Uterus (tissue), 4 donors: ENCODE data around the gene KRTAP10-8. TPM values are rescaled to one million over a fixed set of nuclear protein-coding genes. Genes with fewer than 3 reads are reported as not detected.

Source experiments
- DNase-seq, 2 donors: peaks; one replicate each; pipeline ENCODE4 v3.0.0-alpha.2; 2019 to 2020
- H3K27ac ChIP-seq, 2 donors: fragments of 200-600 bp; sonication (generic); 1 replicate in 1 of 2; 2 replicates in 1 of 2; pipeline ENCODE4 v1.5.1; 2016 to 2018
- H3K27me3 ChIP-seq, 2 donors: fragments of 200-600 bp; sonication (generic); one replicate each; pipeline ENCODE4 v1.5.1; 2018 to 2019; ENCODE audit warnings: control low read depth in 1 of 2
- H3K36me3 ChIP-seq, 2 donors: fragments of 200-600 bp; sonication (generic); one replicate each; pipeline ENCODE4 v1.5.1; 2019; ENCODE audit warnings: control low read depth in 1 of 2
- H3K4me1 ChIP-seq, 2 donors: fragments of 200-600 bp; sonication (generic); one replicate each; pipeline ENCODE4 v1.5.1; 2018 to 2019; ENCODE audit warnings: control low read depth in 1 of 2
- H3K4me3 ChIP-seq, 2 donors: fragments of 200-600 bp; sonication (generic); 1 replicate in 1 of 2; 2 replicates in 1 of 2; pipeline ENCODE4 v1.5.1; 2018 to 2019; ENCODE audit warnings: mild to moderate bottlenecking in 1 of 2
- H3K9me3 ChIP-seq, 2 donors: fragments of 200-600 bp; sonication (generic); one replicate each; pipeline ENCODE4 v1.5.1; 2019; ENCODE audit warnings: control low read depth in 1 of 2
- POLR2A ChIP-seq, 2 donors: fragments of 450-650 bp; IDR thresholded peaks; one replicate each; pipeline ENCODE4 v1.6.1; 2016; ENCODE audit warnings: antibody characterized with exemption in 2 of 2, mild to moderate bottlenecking in 1 of 2, moderate library complexity in 1 of 2
- intact Hi-C: fragments of 100-400 bp; cut with DNase I; formaldehyde crosslinking; loops from one replicate; pipeline ENCODE4 v1.15.1; 2023; ENCODE audit warnings: low total_unique reads
- total RNA-seq, 4 donors: library from RNA; depleted of rRNA in 3 of 4; stranded (reverse); fragments of >200 nt in 3 of 4; gene quantifications; one replicate each; pipeline versions ENCODE4 v1.1.0 to v1.2.4, GENCODE V29; 2014 to 2023
- TF ChIP-seq, protein P1 (sequence below), 4 experiments: fragments of 200-600 bp in 2 of 4; fragments of 450-650 bp in 2 of 4; sonication (generic) in 2 of 4; IDR thresholded peaks; one replicate each; pipeline ENCODE4 v1.5.1; 2016 to 2019; ENCODE audit warnings: antibody characterized with exemption in 4 of 4, mild to moderate bottlenecking in 2 of 4, moderate library complexity in 1 of 4
- donor health status: DM: yes; HTN: yes; CAD: no.

KRTAP10-8 gene
- total RNA-seq, 4 donors from 2014 or later: not detected

DNA sequence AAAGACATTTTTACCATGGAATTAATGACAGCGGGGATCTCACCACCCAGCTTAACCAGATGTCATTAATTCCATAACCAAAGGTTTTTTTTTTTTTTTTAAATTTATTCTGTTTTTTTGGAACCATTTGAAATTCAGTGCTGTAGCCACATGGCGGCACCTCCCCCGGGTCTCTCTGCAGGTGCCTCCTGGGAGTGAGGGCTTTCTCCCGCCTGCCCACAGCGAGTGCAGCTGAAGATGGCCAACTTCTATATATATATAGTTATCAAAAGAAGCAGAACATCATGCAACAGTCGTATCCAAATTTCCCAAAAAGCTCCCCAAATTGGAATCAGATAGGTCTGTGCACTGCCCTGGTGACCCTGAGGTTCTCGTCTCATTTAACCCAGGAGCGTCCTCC lies 3.6 kb downstream of the KRTAP10-8 start:
- no peaks in the 10 kb centered on the region for H3K4me1 ChIP-seq

DNA sequence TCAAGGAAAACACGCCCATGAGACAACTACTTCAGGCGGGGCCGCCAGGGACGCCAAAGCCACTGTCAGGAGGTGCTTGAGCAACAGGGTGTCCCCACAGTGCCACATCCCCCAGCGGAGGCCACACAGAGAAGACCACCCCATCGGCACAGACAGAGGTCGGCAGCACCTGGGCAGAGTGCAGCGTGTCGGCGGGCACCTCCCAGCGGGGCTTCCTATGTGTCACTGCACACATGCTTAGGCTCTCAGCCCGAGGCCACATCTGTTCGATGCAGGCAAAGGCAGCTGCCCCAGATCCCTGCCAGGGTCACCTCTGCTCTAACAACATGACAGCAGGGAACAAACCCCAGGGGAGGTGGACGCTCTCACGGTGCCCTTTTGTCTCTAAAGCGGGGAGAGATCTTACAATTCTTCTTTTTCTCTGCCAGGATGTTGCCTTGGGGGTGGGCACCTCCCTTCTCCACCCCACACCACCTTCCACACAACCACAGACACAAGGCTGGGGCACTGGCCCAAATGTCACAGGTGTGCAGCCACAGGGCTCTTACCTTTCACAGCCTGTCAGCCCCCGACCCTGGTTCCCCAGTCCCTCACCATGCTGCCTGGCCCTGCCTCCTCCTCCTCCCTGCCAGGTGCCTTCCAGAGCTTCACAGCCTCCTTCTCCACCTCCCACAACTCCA lies 4.2 kb downstream of the KRTAP10-8 start:
- intact Hi-C loops: no loop called here

More for the DNA sequence above, 3.6 kb downstream of the KRTAP10-8 start:
- no peak for DNase-seq
- H3K36me3 ChIP-seq: no peaks in the 10 kb centered on the region
- no peaks in the 10 kb centered on the region for H3K27me3 ChIP-seq
- no peaks in the 10 kb centered on the region for H3K9me3 ChIP-seq
- intact Hi-C loops: no loop called here
- H3K27ac ChIP-seq: no peak overlapping the region
- no peak for TF ChIP-seq POLR2A (IDR thresholded peaks at IDR 0.05)
- TF ChIP-seq, protein P1, sequence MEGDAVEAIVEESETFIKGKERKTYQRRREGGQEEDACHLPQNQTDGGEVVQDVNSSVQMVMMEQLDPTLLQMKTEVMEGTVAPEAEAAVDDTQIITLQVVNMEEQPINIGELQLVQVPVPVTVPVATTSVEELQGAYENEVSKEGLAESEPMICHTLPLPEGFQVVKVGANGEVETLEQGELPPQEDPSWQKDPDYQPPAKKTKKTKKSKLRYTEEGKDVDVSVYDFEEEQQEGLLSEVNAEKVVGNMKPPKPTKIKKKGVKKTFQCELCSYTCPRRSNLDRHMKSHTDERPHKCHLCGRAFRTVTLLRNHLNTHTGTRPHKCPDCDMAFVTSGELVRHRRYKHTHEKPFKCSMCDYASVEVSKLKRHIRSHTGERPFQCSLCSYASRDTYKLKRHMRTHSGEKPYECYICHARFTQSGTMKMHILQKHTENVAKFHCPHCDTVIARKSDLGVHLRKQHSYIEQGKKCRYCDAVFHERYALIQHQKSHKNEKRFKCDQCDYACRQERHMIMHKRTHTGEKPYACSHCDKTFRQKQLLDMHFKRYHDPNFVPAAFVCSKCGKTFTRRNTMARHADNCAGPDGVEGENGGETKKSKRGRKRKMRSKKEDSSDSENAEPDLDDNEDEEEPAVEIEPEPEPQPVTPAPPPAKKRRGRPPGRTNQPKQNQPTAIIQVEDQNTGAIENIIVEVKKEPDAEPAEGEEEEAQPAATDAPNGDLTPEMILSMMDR (IDR thresholded peaks at IDR 0.05): no peak
- no peak overlapping the region for H3K4me3 ChIP-seq

DNA sequence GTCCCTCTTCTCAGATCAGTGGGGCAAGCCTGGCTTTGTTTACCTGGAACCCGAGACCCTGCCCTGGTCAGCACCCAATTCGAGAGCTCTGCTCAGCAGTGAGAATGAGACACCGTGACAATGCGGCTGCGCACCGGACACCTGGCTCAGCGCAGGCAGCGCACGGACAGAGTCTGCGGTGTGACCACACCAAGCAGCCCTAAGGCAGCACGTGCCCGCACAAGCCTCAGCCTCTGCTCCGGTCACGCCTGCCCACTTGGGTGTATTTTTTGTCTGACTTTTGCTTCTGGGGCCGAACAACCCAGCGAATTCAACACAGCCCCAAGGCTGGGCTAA lies 4.7 kb downstream of the KRTAP10-8 start:
- no peak overlapping the region for H3K4me3 ChIP-seq
- H3K27ac ChIP-seq: no peak overlapping the region
- TF ChIP-seq, protein P1 (IDR thresholded peaks at IDR 0.05): no peak
- no peak for TF ChIP-seq POLR2A (IDR thresholded peaks at IDR 0.05)
- no peaks in the 10 kb centered on the region for H3K4me1 ChIP-seq
- no peaks in the 10 kb centered on the region for H3K36me3 ChIP-seq
- H3K27me3 ChIP-seq: no peaks in the 10 kb centered on the region
- intact Hi-C loops: no loop called here
- DNase-seq: no peak
- no peaks in the 10 kb centered on the region for H3K9me3 ChIP-seq

More for the DNA sequence above, 4.2 kb downstream of the KRTAP10-8 start:
- H3K27me3 ChIP-seq: no peaks in the 10 kb centered on the region
- H3K4me1 ChIP-seq: no peaks in the 10 kb centered on the region
- no peak overlapping the region for H3K27ac ChIP-seq
- no peak overlapping the region for H3K4me3 ChIP-seq
- TF ChIP-seq, protein P1 (IDR thresholded peaks at IDR 0.05): no peak
- no peak for TF ChIP-seq POLR2A (IDR thresholded peaks at IDR 0.05)
- DNase-seq: no peak
- no peaks in the 10 kb centered on the region for H3K36me3 ChIP-seq
- H3K9me3 ChIP-seq: no peaks in the 10 kb centered on the region

DNA sequence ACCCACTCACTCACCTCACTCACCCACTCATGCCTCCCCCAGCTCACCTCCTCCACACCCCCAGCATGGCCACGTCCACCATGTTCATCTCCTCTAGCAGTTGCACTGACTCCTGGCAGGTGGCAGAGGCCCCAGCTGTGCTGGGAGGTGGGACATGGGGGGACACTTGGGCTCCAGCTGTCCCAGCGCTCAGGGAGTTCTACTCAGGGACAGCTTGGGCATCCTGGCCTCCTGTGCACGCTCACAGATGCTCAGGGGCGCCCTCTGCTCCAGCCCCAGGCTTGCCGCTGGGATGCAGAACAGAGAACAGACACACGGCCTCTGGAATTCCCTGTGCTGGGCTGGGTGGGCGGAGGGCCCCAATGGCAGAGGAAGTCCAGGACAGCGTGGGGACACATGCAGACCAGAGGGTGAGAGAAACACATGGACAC lies 5.2 kb downstream of the KRTAP10-8 start:
- intact Hi-C loops: no loop called here
- Histone ChIP-seq H3K9me3 (no peaks in the 10 kb centered on the region), H3K4me1 (no peaks in the 10 kb centered on the region), H3K4me3 (no peak overlapping the region), H3K27me3 (no peaks in the 10 kb centered on the region), H3K27ac (no peak overlapping the region), H3K36me3 (no peaks in the 10 kb centered on the region)
- TF ChIP-seq, protein P1 (IDR thresholded peaks at IDR 0.05): no peak
- no peak for TF ChIP-seq POLR2A (IDR thresholded peaks at IDR 0.05)
- no peak for DNase-seq

DNA sequence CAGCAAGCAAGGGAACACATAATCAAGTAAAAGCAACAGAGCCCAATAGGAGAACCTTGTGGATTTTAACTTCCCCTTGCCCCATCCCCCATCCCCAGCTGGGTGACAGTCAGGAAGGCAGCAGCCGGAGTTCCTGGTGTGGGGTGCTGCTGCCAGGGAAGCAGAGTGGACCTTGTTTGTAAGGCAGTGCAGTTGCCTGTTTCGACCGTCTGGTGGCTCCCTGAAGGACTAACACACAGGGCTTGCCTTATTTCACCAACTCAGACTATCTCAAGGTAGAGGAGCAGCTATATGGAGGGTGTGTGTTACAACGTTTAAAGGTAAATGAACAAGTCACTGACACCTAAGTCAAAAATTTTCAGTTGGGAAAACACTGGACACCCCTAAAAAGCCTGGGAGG lies 6.6 kb downstream of the KRTAP10-8 start:
- TF ChIP-seq, protein P1 (IDR thresholded peaks at IDR 0.05): no peak
- TF ChIP-seq POLR2A (IDR thresholded peaks at IDR 0.05): no peak
- no peak overlapping the region for H3K4me3 ChIP-seq
- intact Hi-C loops: no loop called here
- H3K9me3 ChIP-seq: no peaks in the 10 kb centered on the region
- H3K4me1 ChIP-seq: no peaks in the 10 kb centered on the region
- no peaks in the 10 kb centered on the region for H3K27me3 ChIP-seq
- DNase-seq: no peak
- H3K27ac ChIP-seq: no peak overlapping the region
- no peaks in the 10 kb centered on the region for H3K36me3 ChIP-seq
